ENCODE measurements around the gene UBE2D3. TPM values are rescaled to one million over a fixed set of nuclear protein-coding genes. Genes with fewer than 3 reads are reported as not detected.
A peak's percentile ranks its signal among the peaks of the same experiment; 100 is the strongest.
"Not testable (repeated sequence)": the region's sequence is repeated elsewhere in the genome, so short reads cannot be mapped to it uniquely, and the experiment has no call there.

UBE2D3 gene
- total RNA-seq, 4 donors from 2014 or later: 345 to 432 (median 402) TPM

GRCh38 chr4:102823464-102823863 lies 3.9 kb downstream of the UBE2D3 start:
- Histone ChIP-seq H3K36me3 (no peaks in the 10 kb centered on the region), H3K27me3 (no peaks in the 10 kb centered on the region), H3K9me3 (no peaks in the 10 kb centered on the region), H3K4me3 (peak overlapping the region; percentile 81 to 83), H3K27ac (peak overlapping the region; percentile 13 to 99 (median 64)), H3K4me1 (peaks cover 24 to 63% (median 27%) of the 10 kb centered on the region in 3 donors)
- WGBS, 2 donors (ENCODE audit: low coverage in 1 of 2): 10 to 14% methylated on average over 4 of the region's 4 CpGs
- ATAC-seq: no peak
- TF ChIP-seq CTCF (IDR thresholded peaks at IDR 0.05): no peak
- no peak for TF ChIP-seq POLR2A (IDR thresholded peaks at IDR 0.05)
- no peak for TF ChIP-seq EP300 (IDR thresholded peaks at IDR 0.05)
- no peak for TF ChIP-seq POLR2AphosphoS5 (IDR thresholded peaks at IDR 0.05)

GRCh38 chr4:102819588-102820365 lies 7.6 kb downstream of the UBE2D3 start:
- peak overlapping the region in 1 of 2 donors; percentile 1 for H3K4me3 ChIP-seq

GRCh38 chr4:102819100-102819499 lies 8.3 kb downstream of the UBE2D3 start:
- H3K4me1 ChIP-seq: peaks cover 40 to 100% (median 49%) of the 10 kb centered on the region in 3 donors
- 83 to 84% methylated on average over 6 of the region's 10 CpGs for WGBS, 2 donors (ENCODE audit: low coverage in 1 of 2)
- not testable (repeated sequence) for ATAC-seq

More at GRCh38 chr4:102819588-102820365, 7.6 kb downstream of the UBE2D3 start:
- Histone ChIP-seq H3K27me3 (no peaks in the 10 kb centered on the region), H3K4me1 (peaks cover 41 to 99% (median 52%) of the 10 kb centered on the region in 3 donors), H3K9me3 (no peaks in the 10 kb centered on the region), H3K36me3 (no peaks in the 10 kb centered on the region), H3K27ac (peak overlapping the region in 2 of 4 donors; percentile 33 to 34)
- WGBS, 2 donors (ENCODE audit: low coverage in 1 of 2): 63 to 68% methylated on average over 6 to 8 of the region's 8 CpGs
- ATAC-seq: no peak
- TF ChIP-seq EP300 (IDR thresholded peaks at IDR 0.05): no peak
- no peak for TF ChIP-seq POLR2AphosphoS5 (IDR thresholded peaks at IDR 0.05)
- TF ChIP-seq CTCF (IDR thresholded peaks at IDR 0.05): no peak

GRCh38 chr4:102817613-102818268 lies 9.6 kb downstream of the UBE2D3 start:
- peak overlapping the region in 1 of 4 donors; percentile 25 for H3K27ac ChIP-seq
- ATAC-seq: no peak
- 46 to 57% methylated on average over 9 of the region's 9 CpGs for WGBS, 2 donors (ENCODE audit: low coverage in 1 of 2)
- no peak for TF ChIP-seq EP300 (IDR thresholded peaks at IDR 0.05)
- no peak for TF ChIP-seq POLR2AphosphoS5 (IDR thresholded peaks at IDR 0.05)
- no peak for TF ChIP-seq POLR2A (IDR thresholded peaks at IDR 0.05)
- TF ChIP-seq CTCF (IDR thresholded peaks at IDR 0.05): no peak
- no peaks in the 10 kb centered on the region for H3K27me3 ChIP-seq
- peak overlapping the region in 1 of 2 donors; percentile 5 for H3K4me3 ChIP-seq
- no peaks in the 10 kb centered on the region for H3K9me3 ChIP-seq
- no peaks in the 10 kb centered on the region for H3K36me3 ChIP-seq
- peaks cover 40 to 100% (median 49%) of the 10 kb centered on the region in 3 donors for H3K4me1 ChIP-seq

More at GRCh38 chr4:102819100-102819499, 8.3 kb downstream of the UBE2D3 start:
- H3K27ac ChIP-seq: peak overlapping the region in 2 of 4 donors; percentile 33 to 34
- H3K27me3 ChIP-seq, H3K9me3 ChIP-seq, H3K4me3 ChIP-seq, H3K36me3 ChIP-seq: not testable (repeated sequence)

GRCh38 chr4:102817021-102817605 lies 10.2 kb downstream of the UBE2D3 start:
- Histone ChIP-seq H3K27me3 (no peaks in the 10 kb centered on the region), H3K4me1 (peaks cover 37 to 100% (median 45%) of the 10 kb centered on the region in 3 donors), H3K36me3 (no peaks in the 10 kb centered on the region), H3K27ac (no peak overlapping the region), H3K9me3 (no peaks in the 10 kb centered on the region), H3K4me3 (no peak overlapping the region)
- 60 to 61% methylated on average over 3 of the region's 3 CpGs for WGBS, 2 donors (ENCODE audit: low coverage in 1 of 2)
- TF ChIP-seq POLR2A (IDR thresholded peaks at IDR 0.05) (no peak), CTCF (IDR thresholded peaks at IDR 0.05) (no peak), EP300 (IDR thresholded peaks at IDR 0.05) (no peak), POLR2AphosphoS5 (IDR thresholded peaks at IDR 0.05) (no peak)
- no peak for ATAC-seq

Data from gastroesophageal sphincter (tissue), 4 donors.